ENCODE measurements around the gene ESRRA.

The ESRRA gene

DNA sequence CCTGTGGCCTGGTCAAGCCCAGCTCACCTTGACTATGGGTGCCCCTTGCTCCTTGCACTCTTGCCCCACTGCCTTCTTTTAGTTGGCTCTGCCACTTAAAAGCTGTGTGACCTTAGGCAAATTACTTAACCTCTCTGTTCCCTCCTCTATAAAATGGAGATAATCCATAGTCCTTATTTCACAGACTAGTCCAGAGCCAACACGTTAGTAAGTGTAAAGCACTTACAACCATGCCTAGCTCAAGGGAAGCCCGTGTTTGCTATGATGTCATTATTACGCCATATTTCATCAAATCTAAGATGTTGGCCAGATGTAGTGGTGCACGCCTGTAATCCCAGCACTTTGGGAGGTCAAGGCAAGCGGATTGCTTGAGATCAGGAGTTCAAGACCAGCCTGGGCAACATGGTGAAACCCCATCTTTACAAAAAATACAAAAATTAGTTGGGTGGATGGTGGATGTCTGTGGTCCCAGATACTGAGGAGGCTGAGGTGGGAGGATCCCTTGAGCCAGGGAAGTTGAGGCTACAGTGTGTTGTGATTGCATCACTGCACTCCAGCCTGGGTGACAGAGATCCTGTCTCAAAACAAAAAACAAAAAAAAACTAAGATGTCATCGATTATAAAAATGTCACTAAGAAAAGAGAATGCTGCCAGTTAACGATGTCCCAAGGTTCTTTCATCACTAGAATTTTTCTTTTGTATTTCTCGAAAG is 32.4 kb downstream of the ESRRA start:
- peak overlapping the region; percentile 27; the same call in 1 of the 2 replicates for H3K27ac ChIP-seq
- TF ChIP-seq EZH2 (IDR thresholded peaks at IDR 0.05) (no peak), POLR2AphosphoS5 (IDR thresholded peaks at IDR 0.05; ENCODE audit: borderline replicate concordance, low read depth, low read length) (no peak), FOXP2 (optimal IDR thresholded peaks at IDR 0.05; ENCODE audit: control extremely low read depth, extremely low read length, insufficient read depth) (no peak)
- H3K9me3 ChIP-seq (ENCODE audit: low read depth, low read length), result no peaks in the 10 kb centered on the region
- no peak for DNase-seq (ENCODE audit: low read depth, low spot score)
- no peaks in the 10 kb centered on the region for H3K36me3 ChIP-seq (ENCODE audit: insufficient read depth, low read length)
- no peak overlapping the region for H3K4me3 ChIP-seq
- no peak overlapping the region for H3K9ac ChIP-seq (ENCODE audit: insufficient read length)

DNA sequence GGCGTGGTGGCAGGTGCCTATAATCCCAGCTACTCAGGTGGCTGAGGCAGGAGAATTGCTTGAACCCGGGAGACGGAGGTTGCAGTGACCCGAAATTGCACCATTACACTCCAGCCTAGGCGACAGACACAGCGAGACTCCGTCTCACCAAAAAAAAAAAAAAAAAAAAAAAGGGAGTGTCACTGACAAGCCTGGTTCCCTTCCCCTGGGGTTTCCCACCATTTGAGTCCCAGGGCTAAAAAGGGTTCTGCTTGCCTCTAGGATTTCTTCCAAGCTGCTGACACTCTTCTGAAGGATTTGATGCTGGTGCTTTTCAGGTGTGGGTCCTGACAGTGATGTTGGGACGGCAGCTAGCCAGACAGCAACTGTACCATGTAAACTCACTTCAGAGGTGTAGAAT is 33.4 kb downstream of the ESRRA start:
- DNase-seq (ENCODE audit: low read depth, low spot score), result no peak
- Histone ChIP-seq H3K36me3 (ENCODE audit: insufficient read depth, low read length) (no peaks in the 10 kb centered on the region), H3K9me3 (ENCODE audit: low read depth, low read length) (no peaks in the 10 kb centered on the region), H3K9ac (ENCODE audit: insufficient read length) (no peak overlapping the region), H3K4me3 (no peak overlapping the region), H3K27ac (no peak overlapping the region)
- TF ChIP-seq EZH2 (IDR thresholded peaks at IDR 0.05) (no peak), POLR2AphosphoS5 (IDR thresholded peaks at IDR 0.05; ENCODE audit: borderline replicate concordance, low read depth, low read length) (no peak), FOXP2 (optimal IDR thresholded peaks at IDR 0.05; ENCODE audit: control extremely low read depth, extremely low read length, insufficient read depth) (no peak)

DNA sequence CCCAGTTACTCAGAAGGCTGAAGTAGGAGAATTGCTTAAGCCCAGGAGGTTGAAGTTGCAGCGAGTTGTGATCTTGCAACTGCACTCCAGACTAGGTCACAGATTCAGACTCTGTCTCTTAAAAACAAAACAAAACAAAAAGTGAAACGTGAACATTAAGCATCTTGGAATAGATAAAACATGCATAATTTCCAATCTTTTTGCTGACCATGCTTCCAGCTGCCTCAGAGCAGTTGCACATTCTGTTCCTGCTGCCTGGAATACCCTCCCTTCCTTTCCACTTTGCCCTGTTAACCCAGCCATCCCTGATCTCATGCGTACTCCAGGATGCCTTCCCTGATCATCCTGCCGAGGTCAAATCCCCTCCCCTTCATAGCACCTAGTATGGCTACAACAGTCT is 34.0 kb downstream of the ESRRA start:
- Histone ChIP-seq H3K4me3 (no peak overlapping the region), H3K9me3 (ENCODE audit: low read depth, low read length) (no peaks in the 10 kb centered on the region), H3K9ac (ENCODE audit: insufficient read length) (no peak overlapping the region), H3K36me3 (ENCODE audit: insufficient read depth, low read length) (no peaks in the 10 kb centered on the region), H3K27ac (no peak overlapping the region)
- TF ChIP-seq EZH2 (IDR thresholded peaks at IDR 0.05) (no peak), POLR2AphosphoS5 (IDR thresholded peaks at IDR 0.05; ENCODE audit: borderline replicate concordance, low read depth, low read length) (no peak), FOXP2 (optimal IDR thresholded peaks at IDR 0.05; ENCODE audit: control extremely low read depth, extremely low read length, insufficient read depth) (no peak)
- DNase-seq (ENCODE audit: low read depth, low spot score), result no peak

DNA sequence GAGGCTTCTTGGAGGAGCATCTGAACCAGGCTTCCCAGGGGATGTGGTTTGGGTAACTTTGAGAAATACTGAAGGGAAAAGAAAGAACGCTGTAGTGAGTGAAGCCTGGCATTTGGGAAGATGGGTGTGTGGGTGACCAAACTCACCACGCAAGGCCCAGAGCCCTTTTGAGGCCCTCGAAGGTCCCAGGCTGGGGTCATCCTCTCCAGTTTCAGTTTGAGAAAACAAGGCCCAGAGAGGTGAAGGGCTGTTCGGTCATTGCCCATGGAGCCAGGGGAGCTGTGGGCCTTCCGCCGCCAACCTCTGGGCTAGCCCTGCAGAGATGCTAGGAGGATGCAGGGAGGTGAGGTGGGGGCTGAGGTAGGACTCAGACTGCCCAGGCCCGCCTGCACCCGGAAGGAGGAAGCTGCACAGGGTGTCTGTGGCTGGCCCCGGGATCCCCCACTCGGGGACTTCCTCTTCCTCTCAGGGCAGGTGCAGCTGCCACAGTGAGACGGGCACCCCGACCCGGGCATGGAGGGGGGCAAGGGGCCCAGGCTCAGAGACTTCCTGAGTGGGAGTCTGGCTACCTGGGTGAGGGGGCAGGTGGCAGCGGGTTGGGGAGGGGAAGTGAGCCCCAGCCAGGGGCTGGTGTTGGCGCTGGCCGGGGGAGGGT is 34.6 kb downstream of the ESRRA start, which contains the start of gene CCDC88B:
TSS of gene CCDC88B (plus strand) at position 451 of the 655 bp plus-strand sequence. CDS start at position 514, 63 bp downstream.
- no peak within 1 kb of the TSS for H3K9ac ChIP-seq (ENCODE audit: insufficient read length)
- H3K27ac ChIP-seq, result no peak within 1 kb of the TSS
- H3K36me3 ChIP-seq (ENCODE audit: insufficient read depth, low read length), result no peaks in the 10 kb centered on the region
- no peak within 1 kb of the TSS for H3K4me3 ChIP-seq
- H3K9me3 ChIP-seq (ENCODE audit: low read depth, low read length), result no peaks in the 10 kb centered on the region
- DNase-seq (ENCODE audit: low read depth, low spot score), result no peak
- TF ChIP-seq FOXP2 (optimal IDR thresholded peaks at IDR 0.05; ENCODE audit: control extremely low read depth, extremely low read length, insufficient read depth), result no peak
- TF ChIP-seq POLR2AphosphoS5 (IDR thresholded peaks at IDR 0.05; ENCODE audit: borderline replicate concordance, low read depth, low read length), result no peak
- no peak for TF ChIP-seq EZH2 (IDR thresholded peaks at IDR 0.05)

DNA sequence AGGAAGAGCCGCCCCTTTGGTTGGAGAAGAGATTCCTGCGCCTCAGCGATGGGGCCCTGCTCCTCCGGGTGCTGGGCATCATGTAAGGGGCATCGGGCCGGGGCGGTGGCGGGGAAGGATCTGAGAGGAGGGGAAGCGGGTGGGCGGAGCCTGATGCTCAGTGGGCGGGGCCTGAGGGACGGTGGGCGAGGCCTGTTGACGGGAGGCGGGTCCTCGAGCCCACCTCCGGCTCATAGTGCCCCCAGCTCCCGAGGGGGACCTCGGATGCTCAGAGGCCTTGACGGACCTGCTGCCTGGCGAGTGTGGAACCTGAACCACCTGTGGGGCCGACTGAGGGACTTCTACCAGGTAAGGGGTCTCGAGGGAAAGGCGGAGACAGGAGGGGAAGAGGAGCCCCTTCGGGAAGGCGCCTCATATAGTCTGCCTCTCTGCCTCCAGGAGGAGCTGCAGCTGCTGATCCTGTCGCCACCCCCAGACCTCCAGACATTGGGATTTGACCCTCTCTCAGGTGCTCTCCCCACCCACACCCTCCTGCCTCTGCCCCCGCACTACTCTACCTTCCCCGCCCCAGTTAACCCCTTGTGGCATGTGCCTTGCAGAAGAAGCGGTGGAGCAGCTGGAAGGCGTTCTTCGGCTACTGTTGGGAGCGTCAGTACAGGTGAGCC is 35.5 kb downstream of the ESRRA start:
- TF ChIP-seq POLR2AphosphoS5 (IDR thresholded peaks at IDR 0.05; ENCODE audit: borderline replicate concordance, low read depth, low read length), result no peak
- no peak for TF ChIP-seq EZH2 (IDR thresholded peaks at IDR 0.05)
- TF ChIP-seq FOXP2 (optimal IDR thresholded peaks at IDR 0.05; ENCODE audit: control extremely low read depth, extremely low read length, insufficient read depth), result no peak
- H3K27ac ChIP-seq, result no peak overlapping the region
- H3K4me3 ChIP-seq, result no peak overlapping the region
- no peaks in the 10 kb centered on the region for H3K9me3 ChIP-seq (ENCODE audit: low read depth, low read length)
- no peaks in the 10 kb centered on the region for H3K36me3 ChIP-seq (ENCODE audit: insufficient read depth, low read length)
- DNase-seq (ENCODE audit: low read depth, low spot score), result no peak
- no peak overlapping the region for H3K9ac ChIP-seq (ENCODE audit: insufficient read length)

DNA sequence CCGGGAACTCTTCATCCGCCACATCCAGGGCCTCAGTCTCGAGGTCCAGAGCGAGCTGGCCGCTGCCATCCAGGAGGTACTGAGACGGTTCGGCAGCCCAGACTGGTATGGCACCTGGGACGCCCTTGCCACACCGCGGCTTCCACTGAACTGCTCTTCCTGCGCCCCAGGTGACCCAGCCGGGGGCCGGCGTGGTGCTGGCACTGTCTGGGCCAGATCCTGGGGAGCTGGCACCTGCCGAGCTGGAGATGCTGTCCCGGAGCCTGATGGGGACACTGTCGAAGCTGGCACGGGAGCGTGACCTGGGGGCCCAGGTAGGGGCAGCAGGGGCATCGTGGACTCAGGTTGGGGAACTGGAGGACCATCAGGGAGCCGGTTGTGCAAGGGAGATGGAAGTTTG is 36.1 kb downstream of the ESRRA start:
- Histone ChIP-seq H3K9me3 (ENCODE audit: low read depth, low read length) (no peaks in the 10 kb centered on the region), H3K4me3 (no peak overlapping the region), H3K36me3 (ENCODE audit: insufficient read depth, low read length) (no peaks in the 10 kb centered on the region), H3K27ac (no peak overlapping the region), H3K9ac (ENCODE audit: insufficient read length) (no peak overlapping the region)
- no peak for DNase-seq (ENCODE audit: low read depth, low spot score)
- TF ChIP-seq EZH2 (IDR thresholded peaks at IDR 0.05) (no peak), POLR2AphosphoS5 (IDR thresholded peaks at IDR 0.05; ENCODE audit: borderline replicate concordance, low read depth, low read length) (no peak), FOXP2 (optimal IDR thresholded peaks at IDR 0.05; ENCODE audit: control extremely low read depth, extremely low read length, insufficient read depth) (no peak)

DNA sequence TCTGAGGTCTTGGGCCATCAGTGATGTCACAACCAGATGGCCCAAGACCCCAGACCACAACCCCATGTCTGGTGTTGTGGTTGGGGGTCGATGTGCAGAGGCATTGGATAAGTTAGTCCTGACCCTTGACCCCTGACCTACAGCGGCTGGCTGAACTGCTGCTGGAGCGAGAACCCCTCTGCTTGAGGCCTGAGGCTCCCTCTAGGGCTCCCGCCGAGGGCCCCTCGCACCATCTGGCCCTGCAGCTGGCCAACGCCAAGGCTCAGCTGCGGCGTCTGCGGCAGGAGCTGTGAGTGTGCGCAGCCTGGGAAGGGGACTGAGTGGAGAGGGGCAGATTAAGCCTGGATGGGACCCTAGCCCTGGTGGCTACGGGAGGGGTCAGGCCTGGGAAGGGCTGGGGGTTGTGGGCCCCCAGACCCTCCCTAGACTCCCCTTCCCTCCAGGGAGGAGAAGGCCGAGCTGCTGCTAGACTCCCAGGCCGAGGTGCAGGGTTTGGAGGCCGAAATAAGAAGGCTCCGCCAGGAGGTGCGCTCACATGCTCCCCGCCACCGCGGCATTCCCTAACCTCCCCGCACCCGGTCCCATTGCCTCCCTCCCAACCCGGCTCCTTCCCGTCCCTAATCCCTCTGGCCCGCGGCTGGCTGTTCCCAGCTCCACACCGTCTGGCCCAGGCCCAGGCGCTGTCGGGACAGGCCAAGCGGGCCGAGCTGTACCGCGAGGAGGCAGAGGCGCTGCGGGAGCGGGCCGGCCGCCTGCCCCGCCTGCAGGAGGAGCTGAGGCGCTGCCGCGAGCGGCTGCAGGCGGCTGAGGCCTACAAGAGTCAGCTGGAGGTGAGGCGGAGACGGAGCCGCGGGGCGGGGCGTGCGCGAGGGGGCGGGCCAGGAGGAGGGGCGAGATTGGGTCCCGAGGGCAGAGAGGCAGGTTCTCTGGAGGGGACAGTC is 36.8 kb downstream of the ESRRA start:
- Histone ChIP-seq H3K4me3 (peak overlapping the region; percentile 69), H3K36me3 (ENCODE audit: insufficient read depth, low read length) (no peaks in the 10 kb centered on the region), H3K27ac (no peak overlapping the region), H3K9me3 (ENCODE audit: low read depth, low read length) (no peaks in the 10 kb centered on the region), H3K9ac (ENCODE audit: insufficient read length) (peak overlapping the region; percentile 52)
- DNase-seq (ENCODE audit: low read depth, low spot score), result no peak
- TF ChIP-seq EZH2 (IDR thresholded peaks at IDR 0.05) (no peak), FOXP2 (optimal IDR thresholded peaks at IDR 0.05; ENCODE audit: control extremely low read depth, extremely low read length, insufficient read depth) (no peak), POLR2AphosphoS5 (IDR thresholded peaks at IDR 0.05; ENCODE audit: borderline replicate concordance, low read depth, low read length) (peak; percentile 41; the same call in 1 of the 2 replicates)
